HUES48 (cell line): ENCODE data around the gene HOXB5.

Experiments used
- H3K27ac ChIP-seq: one replicate; pipeline ENCODE4 v1.7.0; 2013; ENCODE audit warnings: low read depth, low read length, inconsistent platforms
- H3K27me3 ChIP-seq: 2 replicates; pipeline ENCODE4 v1.6.1; 2013; ENCODE audit warnings: mild to moderate bottlenecking, low read length; ENCODE audit not compliant: control insufficient read depth, insufficient read depth
- H3K36me3 ChIP-seq: 2 replicates; pipeline ENCODE4 v1.6.1; 2013; ENCODE audit warnings: low read length; ENCODE audit not compliant: control insufficient read depth, insufficient read depth
- H3K4me1 ChIP-seq: 2 replicates; pipeline ENCODE4 v1.6.1; 2013; ENCODE audit warnings: mild to moderate bottlenecking, low read length; ENCODE audit not compliant: control insufficient read depth, insufficient read depth
- H3K4me3 ChIP-seq: 2 replicates; pipeline ENCODE4 v1.5.1; 2013; ENCODE audit warnings: mild to moderate bottlenecking, low read depth, low read length
- H3K9ac ChIP-seq: 2 replicates; pipeline ENCODE4 v1.6.1; 2013; ENCODE audit warnings: mild to moderate bottlenecking, low read depth, low read length, moderate library complexity
- H3K9me3 ChIP-seq: 2 replicates; pipeline ENCODE4 v1.6.1; 2013; ENCODE audit warnings: low read length; ENCODE audit not compliant: control insufficient read depth, insufficient read depth

Gene HOXB5

DNA sequence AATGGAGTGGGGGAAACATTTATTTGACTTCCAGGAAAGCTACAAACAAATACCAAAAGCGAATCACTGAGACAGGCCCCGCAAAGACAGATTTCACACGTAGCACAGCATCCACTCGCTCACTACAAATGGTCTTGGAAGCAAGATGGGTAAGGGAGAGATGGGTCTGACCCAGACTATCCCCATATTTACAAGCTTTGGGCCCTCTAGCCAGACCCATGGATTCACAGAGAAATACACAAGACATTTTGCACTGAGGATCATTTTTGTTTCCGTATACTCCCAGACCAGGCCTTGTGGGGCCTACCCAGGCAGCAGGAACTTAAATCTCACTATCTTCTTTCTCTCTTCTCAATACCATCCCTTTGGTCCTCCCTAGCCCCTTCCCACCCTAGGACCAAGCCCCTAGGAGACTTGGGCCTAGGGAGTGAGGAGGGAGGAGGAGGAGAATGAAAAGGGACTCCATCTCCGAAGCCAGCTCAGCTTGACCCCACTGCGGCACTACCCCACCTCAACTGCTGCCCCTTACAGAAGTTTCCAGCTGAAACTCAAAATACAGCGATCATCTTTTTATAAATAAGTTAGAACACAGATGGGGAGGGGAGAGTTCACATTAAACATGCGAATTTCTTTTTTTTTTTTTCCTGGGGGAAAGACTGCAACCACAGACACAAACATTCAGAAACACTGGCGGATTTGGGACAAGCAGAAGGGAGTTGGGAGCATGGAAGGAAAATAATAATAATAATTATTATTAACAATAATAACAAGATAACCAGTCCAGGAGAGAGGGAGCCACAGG, 2.1 kb downstream of the HOXB5 start:
- no peak overlapping the region for H3K27ac ChIP-seq
- no peak overlapping the region for H3K4me3 ChIP-seq
- no peaks in the 10 kb centered on the region for H3K36me3 ChIP-seq
- H3K9ac ChIP-seq = no peak overlapping the region
- peaks cover 9% of the 10 kb centered on the region for H3K4me1 ChIP-seq
- H3K9me3 ChIP-seq = no peaks in the 10 kb centered on the region
- peaks cover 100% of the 10 kb centered on the region for H3K27me3 ChIP-seq

- Histone ChIP-seq H3K4me3 (no peak overlapping the region), H3K36me3 (no peaks in the 10 kb centered on the region), H3K4me1 (peaks cover 9% of the 10 kb centered on the region), H3K27me3 (peaks cover 100% of the 10 kb centered on the region), H3K9me3 (no peaks in the 10 kb centered on the region), H3K27ac (no peak overlapping the region), H3K9ac (no peak overlapping the region)
Observed at GRCh38 chr17:48590607-48591161, 2.9 kb downstream of the HOXB5 start.

- peaks cover 9% of the 10 kb centered on the region for H3K4me1 ChIP-seq
- no peaks in the 10 kb centered on the region for H3K9me3 ChIP-seq
- no peaks in the 10 kb centered on the region for H3K36me3 ChIP-seq
- no peak within 1 kb of the TSS for H3K27ac ChIP-seq
- peaks cover 100% of the 10 kb centered on the region for H3K27me3 ChIP-seq
- H3K4me3 ChIP-seq = no peak within 1 kb of the TSS
- H3K9ac ChIP-seq = no peak within 1 kb of the TSS
Observed at GRCh38 chr17:48589831-48590606, 3.6 kb downstream of the HOXB5 start, which contains the start of gene HOXB3. Gene HOXB3, minus strand, starts transcription at chr17:48590241. Its CDS starts 37,767 bp downstream, at chr17:48552474.

DNA sequence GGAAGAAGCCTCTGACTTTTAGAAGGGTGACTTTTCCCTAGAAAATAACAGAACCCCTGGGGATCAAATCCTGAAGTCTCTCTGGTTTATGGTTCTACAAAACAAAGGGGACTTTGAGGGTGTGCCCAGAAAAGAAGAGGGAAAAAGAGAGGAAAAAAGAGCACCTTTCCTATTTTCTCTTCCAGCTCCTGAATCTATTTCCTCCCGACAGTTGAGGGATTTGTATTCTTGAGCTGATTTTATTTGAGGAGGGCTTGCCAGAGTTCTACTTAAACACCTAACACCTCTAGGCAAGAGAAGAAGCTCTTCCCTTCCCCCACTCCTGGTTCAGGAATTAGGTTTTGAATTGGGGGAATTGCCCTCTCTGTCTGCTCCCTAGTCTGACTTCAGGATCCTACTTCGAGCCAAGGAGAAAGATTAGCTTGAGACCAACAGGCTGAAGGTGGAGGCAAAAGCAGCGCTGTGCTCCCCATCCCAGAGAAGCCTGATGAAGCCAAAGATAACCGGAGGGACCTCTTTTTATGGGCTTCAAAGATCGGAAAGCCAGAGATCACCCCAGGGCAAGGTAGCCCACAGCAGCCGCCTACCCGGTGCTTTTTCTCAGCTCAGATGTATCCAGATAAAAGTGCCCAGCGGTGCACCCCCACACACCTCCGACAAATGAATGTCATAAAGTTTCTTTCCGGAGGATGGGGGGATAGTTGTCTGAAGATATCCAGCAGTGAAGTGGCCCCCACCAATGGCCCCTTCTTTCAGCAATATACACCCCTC, 4.3 kb downstream of the HOXB5 start:
- Histone ChIP-seq H3K9ac (no peak overlapping the region), H3K27ac (no peak overlapping the region), H3K9me3 (no peaks in the 10 kb centered on the region), H3K4me3 (no peak overlapping the region), H3K4me1 (peaks cover 5% of the 10 kb centered on the region), H3K27me3 (peaks cover 100% of the 10 kb centered on the region), H3K36me3 (no peaks in the 10 kb centered on the region)

- Histone ChIP-seq H3K9me3 (no peaks in the 10 kb centered on the region), H3K27ac (no peak overlapping the region), H3K9ac (no peak overlapping the region), H3K4me1 (0 out of 2 replicates have a peak, but pooled peaks cover 2% of the 10 kb centered on the region), H3K4me3 (no peak overlapping the region), H3K27me3 (peaks cover 100% of the 10 kb centered on the region), H3K36me3 (no peaks in the 10 kb centered on the region)
Observed at GRCh38 chr17:48588528-48588927, 5.1 kb downstream of the HOXB5 start.

GRCh38 chr17:48588074-48588415, 5.5 kb downstream of the HOXB5 start:
- no peaks in the 10 kb centered on the region for H3K4me1 ChIP-seq
- no peak overlapping the region for H3K27ac ChIP-seq
- no peaks in the 10 kb centered on the region for H3K36me3 ChIP-seq
- no peaks in the 10 kb centered on the region for H3K9me3 ChIP-seq
- no peak overlapping the region for H3K9ac ChIP-seq
- peaks cover 100% of the 10 kb centered on the region for H3K27me3 ChIP-seq
- H3K4me3 ChIP-seq = no peak overlapping the region

DNA sequence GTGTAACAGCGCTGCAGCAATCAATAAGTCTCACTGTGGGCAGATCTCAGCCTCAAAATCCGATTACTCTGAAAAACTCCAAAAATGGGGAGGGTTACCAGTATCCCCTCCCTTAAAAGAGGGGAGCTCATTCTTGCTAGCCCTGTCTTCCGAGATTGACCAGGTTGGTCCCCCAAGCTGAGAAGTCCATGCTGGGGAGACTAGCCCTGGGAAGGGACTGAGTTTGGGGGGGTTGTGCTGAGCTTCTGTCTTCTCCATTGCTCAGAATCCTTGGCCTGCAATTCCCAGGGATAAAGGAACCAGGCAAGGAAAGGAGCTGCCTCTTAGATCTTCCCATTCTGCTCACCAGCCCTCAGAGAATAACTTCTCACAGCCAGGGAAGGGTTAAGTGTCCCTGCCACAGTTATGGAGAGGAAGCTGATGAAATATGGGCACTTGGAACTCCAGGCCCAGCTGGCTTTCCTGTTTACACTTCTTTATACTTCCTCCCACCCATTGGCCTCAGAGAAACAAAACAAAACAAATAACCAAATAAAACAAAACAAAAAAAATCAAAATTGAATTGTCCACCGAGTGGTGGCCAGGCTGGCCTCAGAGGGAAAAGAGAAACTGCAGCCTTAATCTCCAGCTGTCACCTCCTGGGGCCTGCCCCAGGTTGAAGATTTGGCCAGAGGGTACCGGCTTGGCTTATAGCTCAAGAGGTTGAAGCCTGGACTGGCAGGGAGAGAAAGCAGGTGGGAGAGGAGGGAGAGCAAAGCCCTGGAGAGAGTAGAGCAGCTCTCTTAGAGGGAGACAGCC, 6.1 kb downstream of the HOXB5 start:
- Histone ChIP-seq H3K9ac (no peak overlapping the region), H3K27me3 (peaks cover 100% of the 10 kb centered on the region), H3K4me1 (no peaks in the 10 kb centered on the region)

DNA sequence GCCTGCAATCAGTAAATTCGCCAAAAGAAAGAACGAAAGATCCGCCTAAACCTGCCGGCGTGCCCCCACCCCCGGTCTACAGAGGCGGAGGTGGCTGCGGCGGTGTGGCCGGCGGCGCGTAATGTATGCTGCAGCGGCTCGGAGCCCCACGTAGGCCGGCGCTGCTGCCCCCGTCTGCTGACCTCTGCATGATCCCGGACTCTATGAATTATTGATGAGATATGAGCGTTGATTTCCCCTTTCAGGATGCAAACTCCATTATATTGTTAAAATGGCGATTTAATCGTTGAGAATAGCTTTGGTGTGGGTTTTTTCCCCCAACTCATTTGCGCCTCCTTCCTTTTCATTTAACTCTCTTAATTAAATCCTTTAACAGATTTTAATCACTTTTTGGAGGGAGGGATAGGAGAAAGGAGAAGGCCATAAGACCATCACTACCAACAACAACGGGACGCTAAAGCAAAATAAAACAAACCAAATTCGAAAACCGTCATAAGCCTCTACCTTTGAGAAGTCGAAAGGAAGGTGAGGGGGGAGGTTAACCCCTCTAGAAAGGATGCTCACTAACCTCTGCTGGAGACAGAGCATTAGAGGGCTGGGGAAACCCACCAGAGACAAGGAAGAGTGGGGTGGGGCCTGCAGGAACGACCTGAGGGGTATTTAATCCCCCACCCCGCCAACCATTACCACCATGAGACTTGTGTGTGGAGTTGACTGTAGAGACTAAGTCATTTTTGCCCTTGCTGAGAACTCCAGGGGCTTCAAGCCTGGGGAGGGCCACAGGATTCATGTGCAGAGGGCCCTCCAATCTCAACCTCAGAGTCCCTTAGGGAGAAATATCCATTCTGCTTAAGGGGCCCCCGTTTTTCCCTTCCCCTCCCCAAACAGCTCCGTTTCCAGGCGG, 7.0 kb downstream of the HOXB5 start:
- Histone ChIP-seq H3K4me1 (no peaks in the 10 kb centered on the region), H3K9ac (no peak overlapping the region), H3K36me3 (no peaks in the 10 kb centered on the region), H3K9me3 (no peaks in the 10 kb centered on the region), H3K27ac (no peak overlapping the region), H3K27me3 (peaks cover 100% of the 10 kb centered on the region), H3K4me3 (no peak overlapping the region)

More for the DNA sequence above, 6.1 kb downstream of the HOXB5 start:
- Histone ChIP-seq H3K36me3 (no peaks in the 10 kb centered on the region), H3K9me3 (no peaks in the 10 kb centered on the region), H3K27ac (no peak overlapping the region), H3K4me3 (no peak overlapping the region)

GRCh38 chr17:48584223-48584741, 9.3 kb downstream of the HOXB5 start:
- Histone ChIP-seq H3K27me3 (peaks cover 100% of the 10 kb centered on the region), H3K36me3 (no peaks in the 10 kb centered on the region), H3K4me1 (no peaks in the 10 kb centered on the region), H3K27ac (no peak overlapping the region), H3K4me3 (no peak overlapping the region), H3K9me3 (no peaks in the 10 kb centered on the region), H3K9ac (no peak overlapping the region)
